Measurements from ENCODE around the gene TAS2R41.
"Not testable (repeated sequence)": the region's sequence is repeated elsewhere in the genome, so short reads cannot be mapped to it uniquely, and the experiment has no call there.

TAS2R41 gene

GRCh38 chr7:143519411-143520131 lies 41.9 kb downstream of the TAS2R41 start:
- TF ChIP-seq CTCF (IDR thresholded peaks at IDR 0.05; ENCODE audit: insufficient read depth, low read length, poor library complexity, severe bottlenecking) = no peak
- no peak for DNase-seq (ENCODE audit: extremely low read depth, insufficient read length)
- Histone ChIP-seq H3K36me3 (ENCODE audit: control insufficient read depth, insufficient read depth, low read length) (no peaks in the 10 kb centered on the region), H3K4me3 (replicated peaks; ENCODE audit: low read depth, low read length) (no peak overlapping the region), H3K27me3 (replicated peaks; ENCODE audit: control insufficient read depth, insufficient read depth, low read length) (no peaks in the 10 kb centered on the region)

- H3K4me3 ChIP-seq (replicated peaks; ENCODE audit: low read depth, low read length); DNase-seq (ENCODE audit: extremely low read depth, insufficient read length); H3K36me3 ChIP-seq (ENCODE audit: control insufficient read depth, insufficient read depth, low read length); H3K27me3 ChIP-seq (replicated peaks; ENCODE audit: control insufficient read depth, insufficient read depth, low read length): not testable (repeated sequence)
These were observed 44.7 kb downstream of the TAS2R41 start for GRCh38 chr7:143522309-143522916.

All from GM06990 (cell line).